H54 (cell line): Measurements from ENCODE around the gene C2CD4A.

Source experiments
- DNase-seq: peaks from one replicate; pipeline ENCODE4 v3.0.0; 2011; ENCODE audit warnings: low spot score, mixed read lengths; ENCODE audit not compliant: insufficient read length
- FAIRE-seq: peaks from 3 replicates; lab custom pipeline; 2011; peaks lifted over from hg19 to GRCh38; lab: Jason Lieb, UNC
- POLR2A ChIP-seq: IDR thresholded peaks from 2 replicates; pipeline ENCODE4 v1.6.1; 2011; ENCODE audit warnings: low read depth, mild to moderate bottlenecking, low read length

C2CD4A gene

DNA sequence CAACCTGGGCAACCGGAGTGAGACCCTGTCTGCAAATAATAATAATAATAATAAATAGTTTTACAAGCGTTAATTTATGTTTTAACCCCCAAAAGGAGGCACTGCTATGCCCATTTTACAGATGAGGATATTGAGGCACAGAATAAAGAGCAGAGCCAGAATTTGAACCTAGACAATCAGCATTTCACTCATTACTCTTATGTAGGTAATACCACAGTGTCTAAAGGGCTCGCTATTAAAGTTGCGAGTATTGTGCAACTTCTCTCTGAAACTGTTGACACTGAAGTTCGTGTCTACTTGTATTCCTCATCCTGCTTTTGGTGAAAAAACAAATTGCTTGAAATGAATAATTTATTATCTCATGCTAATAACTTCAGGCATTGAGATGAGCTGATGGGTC, 2.8 kb downstream of the C2CD4A start:
- no peak for TF ChIP-seq POLR2A
- DNase-seq: no peak
- no peak for FAIRE-seq

DNA sequence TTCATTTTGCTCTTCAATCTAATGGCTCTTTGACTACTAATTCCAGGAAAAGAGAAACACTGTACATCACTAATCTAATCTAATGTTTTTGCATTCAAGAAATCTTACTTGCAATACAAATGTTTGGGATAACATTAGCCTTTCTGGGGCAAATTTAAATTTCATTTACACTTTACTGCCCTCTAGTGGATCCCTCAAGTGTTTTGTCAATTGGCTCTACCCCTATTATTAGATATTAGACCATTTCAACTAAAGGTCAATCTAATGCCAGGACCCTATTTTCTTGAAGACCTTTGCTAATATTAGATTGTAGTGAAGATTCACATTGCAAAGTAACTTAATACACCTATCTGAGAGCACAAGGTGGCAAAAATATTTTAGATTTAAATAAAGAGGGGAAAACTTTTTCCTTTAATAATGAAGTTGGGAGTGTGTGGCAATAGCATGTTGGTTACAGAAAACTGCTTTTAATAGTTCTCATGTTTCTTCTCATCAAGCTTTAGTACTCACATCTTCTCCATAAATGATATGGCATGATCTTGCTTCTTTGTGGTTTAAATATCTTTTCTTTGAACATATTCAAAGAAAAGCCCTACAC, 5.0 kb downstream of the C2CD4A start:
- TF ChIP-seq POLR2A: no peak
- DNase-seq (no peak), FAIRE-seq (no peak)

DNA sequence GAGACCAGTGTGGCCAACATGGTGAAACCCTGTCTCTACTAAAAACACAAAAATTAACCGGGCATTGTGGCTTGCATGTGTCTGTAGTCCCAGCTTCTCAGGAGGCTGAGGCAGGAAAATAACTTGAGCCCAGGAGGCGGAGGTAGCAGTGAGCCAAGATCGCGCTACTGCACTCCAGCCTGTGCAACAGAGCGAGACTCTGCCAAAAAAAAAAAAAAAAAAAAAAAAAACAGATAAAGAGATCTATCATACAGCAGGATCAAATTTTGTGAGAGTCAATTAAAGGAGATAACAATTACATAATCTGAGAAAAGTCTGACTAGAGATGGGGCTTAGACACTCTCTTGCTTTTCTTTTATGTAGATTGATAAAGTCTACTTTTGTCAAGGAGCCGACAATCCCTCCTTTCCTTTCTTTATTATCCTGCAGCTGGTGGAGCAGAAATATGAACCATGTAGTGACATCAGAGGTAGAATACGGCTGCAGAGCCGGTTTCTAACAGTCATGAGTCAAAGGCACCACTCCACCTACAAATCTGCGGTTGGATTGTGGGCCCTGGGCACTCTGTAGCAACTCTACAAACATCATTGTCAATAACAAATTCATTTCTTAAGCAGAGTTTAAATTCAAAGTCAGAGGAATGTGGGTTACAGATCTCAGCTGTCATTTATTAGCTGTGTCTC, 9.0 kb downstream of the C2CD4A start:
- DNase-seq: no peak
- no peak for TF ChIP-seq POLR2A
- FAIRE-seq: no peak

DNA sequence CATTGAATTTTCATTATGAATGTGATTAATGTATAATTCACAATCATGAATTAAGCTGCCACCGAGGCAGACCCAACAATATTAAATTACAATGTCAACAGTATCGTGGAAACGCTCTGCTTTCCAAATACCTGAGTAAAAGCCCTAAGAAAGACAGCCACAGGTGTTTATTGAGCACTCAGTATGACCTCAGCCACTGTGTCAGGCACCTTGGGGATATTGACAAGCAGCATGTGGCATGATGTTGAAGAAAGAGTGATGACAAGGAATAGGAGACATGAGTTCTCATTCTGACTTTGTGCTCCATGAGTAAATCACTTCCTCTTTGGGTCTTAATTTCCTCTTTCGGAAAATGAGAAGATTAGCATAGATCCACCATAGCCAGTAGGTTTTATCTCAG, 12.8 kb downstream of the C2CD4A start:
- TF ChIP-seq POLR2A: no peak
- DNase-seq (no peak), FAIRE-seq (no peak)

DNA sequence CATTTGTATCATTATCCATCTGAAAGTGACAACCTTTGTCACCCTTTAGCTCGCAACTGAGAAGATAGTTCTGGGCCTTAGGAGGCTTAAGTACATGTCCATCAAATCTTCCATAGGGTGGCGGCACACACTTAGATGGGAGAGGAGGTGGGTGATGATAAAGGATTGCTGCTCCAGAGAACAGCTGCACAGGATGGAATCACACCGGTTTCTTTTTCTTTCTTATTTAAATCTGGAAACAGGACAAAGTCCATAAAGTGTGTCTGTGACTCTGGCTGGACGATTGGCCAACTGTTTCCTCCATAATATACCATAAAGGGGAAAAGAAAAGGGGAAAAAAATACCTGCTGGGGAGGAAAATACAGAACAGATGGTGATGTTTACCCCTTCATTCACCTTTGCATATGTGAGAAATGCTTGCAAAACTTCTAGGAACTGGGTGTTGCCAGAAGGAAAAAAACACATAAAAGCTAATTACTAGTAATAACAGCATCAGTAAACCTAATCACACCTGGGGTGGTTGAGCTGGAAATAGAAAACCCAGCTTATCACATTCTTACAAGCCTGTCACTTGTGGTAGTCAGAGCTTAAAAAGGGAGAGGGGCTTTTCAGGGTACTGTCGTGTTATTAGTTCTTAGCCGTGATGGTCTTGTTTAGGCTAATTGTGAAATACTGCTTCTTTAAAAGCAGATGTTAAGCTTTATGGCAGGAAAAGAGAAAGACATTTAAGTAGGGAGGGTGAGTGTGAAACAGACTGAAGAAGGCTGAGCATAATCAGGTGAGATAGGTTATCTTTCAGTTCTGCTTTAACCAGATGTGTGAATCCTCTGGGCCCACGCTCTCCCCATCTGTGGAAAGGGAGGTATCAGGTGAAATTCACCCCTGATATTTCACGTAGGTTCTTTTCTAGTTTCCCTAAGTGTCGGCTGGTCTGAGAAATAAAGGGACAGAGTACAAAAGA, 16.7 kb downstream of the C2CD4A start:
- no peak for DNase-seq
- FAIRE-seq: no peak

DNA sequence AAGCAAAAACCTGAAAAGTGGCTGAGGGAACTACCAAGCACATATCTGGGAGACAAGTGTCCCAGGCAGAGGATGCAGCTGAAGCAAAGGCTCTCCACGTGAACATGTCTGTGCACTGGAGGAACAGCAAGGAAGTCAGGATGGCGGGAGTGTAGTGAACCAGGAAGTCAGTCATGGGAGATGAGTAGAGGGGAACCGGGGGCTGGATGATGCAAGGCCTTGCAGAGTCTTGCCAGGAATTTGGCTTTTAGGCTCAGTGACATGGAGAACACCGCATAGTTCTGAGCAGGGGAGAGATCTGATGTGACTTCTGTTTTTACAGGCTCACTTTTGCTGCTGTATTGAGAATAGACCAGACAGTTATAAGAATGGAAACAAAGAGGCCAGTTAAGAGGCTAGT, 19.0 kb downstream of the C2CD4A start:
- no peak for TF ChIP-seq POLR2A
- no peak for FAIRE-seq
- no peak for DNase-seq

More for the DNA sequence above, 16.7 kb downstream of the C2CD4A start:
- TF ChIP-seq POLR2A: no peak

DNA sequence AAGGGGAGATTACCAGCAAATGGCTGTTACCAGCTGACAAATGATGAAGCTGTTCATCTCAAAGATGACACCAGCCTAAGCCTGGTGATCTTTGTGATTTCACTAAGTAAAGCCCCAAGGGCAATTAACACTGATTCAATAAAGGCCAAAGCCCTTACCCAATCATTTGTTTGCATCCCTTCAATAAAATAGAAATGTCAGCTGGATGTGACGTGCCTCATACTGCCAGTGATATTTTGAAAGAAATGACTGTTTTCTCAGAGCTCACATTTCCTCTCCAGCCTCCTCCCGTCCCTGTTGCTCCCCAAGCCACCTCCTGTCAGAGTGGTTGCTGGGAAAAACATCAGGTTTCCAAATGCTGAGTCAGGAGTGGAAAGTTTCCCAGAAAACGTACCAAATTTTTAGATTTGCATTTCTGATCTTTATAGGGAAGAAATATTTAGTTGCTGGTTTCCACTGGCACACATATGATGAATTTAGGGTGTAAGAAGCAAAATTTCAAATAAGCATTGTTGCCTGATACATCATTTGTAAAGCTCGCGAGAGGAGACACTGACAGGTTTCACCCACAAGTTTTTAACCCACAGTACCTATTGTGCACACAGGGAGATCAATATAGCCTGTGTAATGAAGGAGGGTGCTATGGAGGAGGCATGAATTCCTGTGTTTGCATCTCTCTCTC, 21.0 kb downstream of the C2CD4A start:
- DNase-seq (no peak), FAIRE-seq (no peak)
- TF ChIP-seq POLR2A: no peak

DNA sequence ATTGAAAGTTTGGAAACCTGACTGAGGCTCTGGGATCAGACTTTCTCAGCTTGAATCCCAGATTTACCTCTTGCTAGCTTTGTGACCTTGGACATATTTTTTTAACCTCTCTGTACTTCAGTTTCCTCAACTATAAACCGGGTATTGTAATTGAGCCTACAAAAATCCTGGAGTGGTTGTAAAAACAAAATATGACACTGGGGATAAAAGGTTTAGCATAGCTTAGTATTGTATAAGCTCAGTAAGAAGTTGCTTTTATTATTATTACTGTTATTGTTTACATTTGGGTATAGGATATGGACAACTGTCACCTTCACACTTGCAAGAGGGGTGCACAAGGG, 21.5 kb downstream of the C2CD4A start:
- DNase-seq: no peak
- FAIRE-seq: no peak
- TF ChIP-seq POLR2A: no peak

DNA sequence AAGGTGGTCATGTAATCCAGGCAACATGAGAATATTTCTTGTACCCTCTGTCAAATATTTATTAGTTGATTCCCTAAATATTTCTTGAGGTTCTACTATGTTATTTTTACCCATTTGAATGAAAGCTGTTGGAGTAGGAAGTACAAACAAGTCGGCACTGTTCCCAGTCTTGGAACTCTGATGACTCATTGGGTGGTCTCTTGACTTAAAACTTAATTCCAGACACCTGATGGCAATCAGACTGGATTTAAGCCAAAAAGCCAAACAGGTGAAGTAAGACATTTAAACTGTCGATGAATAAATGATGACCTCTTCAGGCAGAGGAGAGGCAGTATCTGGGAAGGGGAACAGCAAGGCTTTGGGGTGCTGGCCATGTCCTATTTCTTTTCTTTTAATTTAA, 22.8 kb downstream of the C2CD4A start:
- no peak for TF ChIP-seq POLR2A
- FAIRE-seq: no peak
- DNase-seq: no peak

DNA sequence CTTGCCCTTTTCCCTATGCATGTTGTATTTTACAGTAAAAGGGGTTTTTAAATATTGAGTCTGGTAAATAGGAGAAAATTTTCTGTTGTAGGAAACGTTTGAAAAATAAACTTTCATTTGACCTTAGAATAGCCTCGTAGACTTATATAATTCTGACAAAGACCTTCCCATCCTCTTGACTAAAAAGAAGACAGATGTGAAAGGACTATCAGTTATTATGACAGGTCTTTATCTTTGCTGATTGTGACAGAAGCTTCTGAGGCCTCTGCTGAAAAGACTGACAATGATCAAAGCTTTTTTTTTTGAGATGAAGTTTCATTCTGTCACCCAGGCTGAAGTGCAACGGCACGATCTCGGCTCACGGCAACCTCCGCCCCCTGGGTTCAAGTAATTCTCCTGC, 24.2 kb downstream of the C2CD4A start:
- no peak for FAIRE-seq
- TF ChIP-seq POLR2A: no peak

DNA sequence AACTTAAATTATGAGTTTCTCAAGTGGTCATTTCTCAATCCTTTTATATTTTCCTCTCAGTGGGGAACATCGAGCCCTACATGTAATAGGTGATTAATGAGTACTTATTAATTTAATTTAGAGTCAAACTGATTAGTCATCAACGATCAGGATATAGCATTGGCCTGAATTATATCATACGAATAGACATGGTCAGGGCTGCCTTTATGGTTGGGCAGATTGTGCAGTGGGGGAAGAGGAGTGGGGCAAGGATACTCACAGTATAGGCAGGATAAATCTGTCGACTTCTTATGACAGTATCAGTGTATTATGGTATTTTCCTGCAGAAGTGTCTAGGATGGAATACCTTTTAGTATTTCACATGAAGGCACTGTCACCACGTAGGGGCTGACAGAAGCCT, 27.0 kb downstream of the C2CD4A start:
- FAIRE-seq (no peak), DNase-seq (no peak)
- TF ChIP-seq POLR2A: no peak

More for the DNA sequence above, 24.2 kb downstream of the C2CD4A start:
- no peak for DNase-seq

DNA sequence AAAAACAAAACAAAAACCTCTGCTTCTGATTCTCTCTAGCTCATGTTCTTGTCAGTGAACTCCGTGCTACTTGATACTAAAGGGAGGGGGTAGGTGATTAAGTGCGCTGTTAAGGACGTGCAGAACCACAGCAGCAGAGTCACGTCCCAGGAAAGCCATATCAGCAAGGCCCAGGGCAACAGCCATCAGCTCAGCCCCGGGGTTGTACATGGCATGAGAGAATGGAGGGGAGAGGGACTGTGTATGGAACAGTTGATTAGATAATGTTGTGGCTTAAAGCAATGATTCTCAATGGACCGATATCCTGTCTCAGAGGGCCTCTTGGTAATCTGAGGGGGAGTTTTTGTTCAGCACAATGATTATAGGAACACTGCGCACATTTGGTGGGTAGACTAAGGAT, 27.6 kb downstream of the C2CD4A start:
- TF ChIP-seq POLR2A: no peak
- DNase-seq (no peak), FAIRE-seq (no peak)

DNA sequence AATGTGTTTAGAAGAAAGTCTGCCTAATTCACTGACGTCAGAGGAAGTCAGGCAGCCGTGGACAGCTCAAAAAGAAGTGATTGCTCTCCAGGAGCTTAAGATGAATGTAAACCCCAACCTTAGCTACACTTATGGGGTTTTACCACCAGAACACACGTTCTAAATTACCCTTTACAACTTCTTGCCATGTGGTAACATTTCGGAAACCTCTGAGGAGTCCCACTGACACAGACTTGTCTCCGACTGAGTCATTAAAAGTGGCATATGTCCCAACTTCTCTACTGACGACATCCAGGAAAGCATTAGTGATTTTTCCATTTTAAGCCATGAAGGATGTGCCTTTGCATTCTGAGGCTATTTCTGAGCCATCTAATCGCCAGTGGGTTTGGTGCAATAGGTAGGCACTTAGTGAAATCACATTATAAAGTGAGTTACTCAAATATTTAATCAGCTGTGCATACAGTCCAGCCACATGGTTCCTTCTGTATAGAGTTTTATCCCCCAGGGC, 32.4 kb downstream of the C2CD4A start:
- FAIRE-seq (no peak), DNase-seq (no peak)
- no peak for TF ChIP-seq POLR2A

DNA sequence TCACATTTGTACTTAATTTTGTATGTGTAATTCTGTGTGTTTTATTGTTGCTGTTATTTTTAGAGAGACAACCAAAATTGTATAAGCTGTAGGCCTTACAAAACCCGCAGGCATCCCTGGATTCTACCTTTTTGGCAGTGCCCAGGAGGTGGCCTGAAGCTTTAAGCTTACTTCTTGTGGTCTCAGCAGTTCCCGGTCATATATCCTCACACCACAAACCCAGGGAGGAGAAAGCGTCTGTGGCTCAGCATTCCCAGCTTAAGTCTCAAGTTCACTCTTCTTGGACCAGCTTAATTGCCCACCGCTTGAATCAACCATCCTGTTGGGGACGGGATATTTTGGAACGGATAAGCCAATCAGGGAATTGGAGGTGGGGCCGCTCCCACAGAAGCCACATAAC, 36.7 kb downstream of the C2CD4A start:
- DNase-seq: no peak
- FAIRE-seq: no peak
- TF ChIP-seq POLR2A: no peak

DNA sequence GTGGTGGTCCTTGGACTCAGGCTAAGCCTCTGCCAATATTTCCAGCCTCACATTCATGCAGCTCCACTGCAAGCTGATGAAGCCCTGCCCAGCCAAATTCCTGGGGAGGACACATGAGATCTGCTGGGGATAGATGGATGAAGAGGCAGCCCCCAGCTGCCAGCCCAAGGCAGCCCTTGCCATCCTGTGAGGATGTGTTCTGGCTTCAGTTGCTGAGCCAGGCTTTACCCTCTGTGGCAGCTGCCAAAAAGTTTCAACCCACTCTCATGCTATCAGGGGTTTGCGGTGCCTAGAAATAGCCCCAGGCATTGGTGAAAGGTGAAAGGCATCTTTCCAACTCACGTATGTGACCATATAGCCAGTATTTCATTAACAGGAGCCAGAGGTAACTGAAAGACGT, 37.6 kb downstream of the C2CD4A start:
- DNase-seq (no peak), FAIRE-seq (no peak)
- TF ChIP-seq POLR2A: no peak
